NCI-H2081 treated with DMSO at 0.1 percent for 48 hours (cell line): ENCODE data around the gene UMPS.
"Not testable (repeated sequence)": the region's sequence is repeated elsewhere in the genome, so short reads cannot be mapped to it uniquely, and the experiment has no call there.

Experiments used
- DNase-seq: peaks from one replicate; lab custom pipeline; 2025; lab: John Stamatoyannopoulos, UW

UMPS gene

GRCh38 chr3:124780356-124780755 lies 50.1 kb downstream of the UMPS start:
- no peak for DNase-seq

GRCh38 chr3:124780761-124781475 lies 50.7 kb downstream of the UMPS start:
- no peak for DNase-seq

- DNase-seq: no peak
These were observed 51.5 kb downstream of the UMPS start for GRCh38 chr3:124781476-124782376.

GRCh38 chr3:124782377-124782712 lies 52.1 kb downstream of the UMPS start:
- not testable (repeated sequence) for DNase-seq

- DNase-seq: no peak
These were observed 53.4 kb downstream of the UMPS start for GRCh38 chr3:124783696-124784095.

- DNase-seq: no peak
These were observed 54.6 kb downstream of the UMPS start for GRCh38 chr3:124784686-124785382.

GRCh38 chr3:124785973-124786372 lies 55.7 kb downstream of the UMPS start:
- no peak for DNase-seq

GRCh38 chr3:124786511-124787241 lies 56.4 kb downstream of the UMPS start:
- DNase-seq: no peak

- DNase-seq: no peak
These were observed 57.4 kb downstream of the UMPS start for GRCh38 chr3:124787476-124788195.

- DNase-seq: no peak
These were observed 58.0 kb downstream of the UMPS start for GRCh38 chr3:124788254-124788745.

GRCh38 chr3:124789103-124789502 lies 58.9 kb downstream of the UMPS start:
- not testable (repeated sequence) for DNase-seq

- DNase-seq: no peak
These were observed 60.9 kb downstream of the UMPS start for GRCh38 chr3:124791142-124791541.

GRCh38 chr3:124791639-124792151 lies 61.4 kb downstream of the UMPS start:
- DNase-seq: no peak

- no peak for DNase-seq
These were observed 62.2 kb downstream of the UMPS start for GRCh38 chr3:124792341-124793040.

GRCh38 chr3:124793054-124793739 lies 62.9 kb downstream of the UMPS start:
- no peak for DNase-seq

- DNase-seq: no peak
These were observed 66.2 kb downstream of the UMPS start for GRCh38 chr3:124796477-124796876.

GRCh38 chr3:124797426-124797945 lies 67.2 kb downstream of the UMPS start:
- DNase-seq: no peak
